ENCODE results near the gene CWC27. TPM values are rescaled to one million over a fixed set of nuclear protein-coding genes. Genes with fewer than 3 reads are reported as not detected.

The CWC27 gene
- total RNA-seq, 2 donors from 2014 or later: 10.9 to 14.0 TPM

DNA sequence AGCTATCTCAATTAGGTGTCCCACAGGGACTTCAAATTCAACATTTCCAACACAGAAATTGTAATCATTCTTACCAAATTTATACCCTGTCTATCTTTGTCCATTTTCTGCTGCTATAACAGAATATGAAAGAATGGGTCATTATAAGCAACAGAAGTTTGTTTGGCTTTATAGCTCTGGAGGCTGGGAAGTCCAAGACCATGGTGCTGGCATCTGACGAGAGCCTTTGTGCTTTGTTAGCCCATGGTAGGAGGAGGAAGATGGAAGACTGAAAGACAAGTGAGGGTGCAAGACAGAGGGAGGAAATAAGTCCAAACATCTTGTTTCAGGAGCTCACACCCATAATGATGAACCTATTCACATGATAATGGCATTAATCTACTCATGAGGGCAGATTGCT, 72.2 kb downstream of the CWC27 start:
- intact Hi-C loops (cut with DNase I): no loop called here

GRCh38 chr5:64853777-64854176, 85.0 kb downstream of the CWC27 start:
- WGBS, 2 donors: 87 to 88% methylated on average over 5 of the region's 5 CpGs
- Histone ChIP-seq H3K9me3 (no peaks in the 10 kb centered on the region), H3K36me3 (replicated peaks in 1 of 2; ENCODE audit: insufficient read depth in 1 of 2, low read depth in 2 of 2) (no peaks in the 10 kb centered on the region), H3K27me3 (no peaks in the 10 kb centered on the region), H3K4me1 (no peaks in the 10 kb centered on the region), H3K4me3 (no peak overlapping the region), H3K27ac (no peak overlapping the region)
- no peak for ATAC-seq
- DNase-seq: no peak
- no peak for TF ChIP-seq POLR2A (IDR thresholded peaks at IDR 0.05)
- TF ChIP-seq, protein P1, sequence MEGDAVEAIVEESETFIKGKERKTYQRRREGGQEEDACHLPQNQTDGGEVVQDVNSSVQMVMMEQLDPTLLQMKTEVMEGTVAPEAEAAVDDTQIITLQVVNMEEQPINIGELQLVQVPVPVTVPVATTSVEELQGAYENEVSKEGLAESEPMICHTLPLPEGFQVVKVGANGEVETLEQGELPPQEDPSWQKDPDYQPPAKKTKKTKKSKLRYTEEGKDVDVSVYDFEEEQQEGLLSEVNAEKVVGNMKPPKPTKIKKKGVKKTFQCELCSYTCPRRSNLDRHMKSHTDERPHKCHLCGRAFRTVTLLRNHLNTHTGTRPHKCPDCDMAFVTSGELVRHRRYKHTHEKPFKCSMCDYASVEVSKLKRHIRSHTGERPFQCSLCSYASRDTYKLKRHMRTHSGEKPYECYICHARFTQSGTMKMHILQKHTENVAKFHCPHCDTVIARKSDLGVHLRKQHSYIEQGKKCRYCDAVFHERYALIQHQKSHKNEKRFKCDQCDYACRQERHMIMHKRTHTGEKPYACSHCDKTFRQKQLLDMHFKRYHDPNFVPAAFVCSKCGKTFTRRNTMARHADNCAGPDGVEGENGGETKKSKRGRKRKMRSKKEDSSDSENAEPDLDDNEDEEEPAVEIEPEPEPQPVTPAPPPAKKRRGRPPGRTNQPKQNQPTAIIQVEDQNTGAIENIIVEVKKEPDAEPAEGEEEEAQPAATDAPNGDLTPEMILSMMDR (IDR thresholded peaks at IDR 0.05): no peak
- intact Hi-C loops (cut with DNase I): no loop called here

More for the DNA sequence above, 72.2 kb downstream of the CWC27 start:
- Histone ChIP-seq H3K36me3 (replicated peaks in 1 of 2; ENCODE audit: insufficient read depth in 1 of 2, low read depth in 2 of 2) (no peaks in the 10 kb centered on the region), H3K4me3 (no peak overlapping the region), H3K9me3 (peaks cover 0 to 11% (median 0%) of the 10 kb centered on the region in 3 donors), H3K4me1 (no peaks in the 10 kb centered on the region), H3K27ac (no peak overlapping the region), H3K27me3 (no peaks in the 10 kb centered on the region)
- no peak for ATAC-seq
- no peak for DNase-seq
- WGBS, 2 donors: 88 to 95% methylated on average over 1 of the region's 1 CpG
- TF ChIP-seq, protein P1 (IDR thresholded peaks at IDR 0.05): no peak

DNA sequence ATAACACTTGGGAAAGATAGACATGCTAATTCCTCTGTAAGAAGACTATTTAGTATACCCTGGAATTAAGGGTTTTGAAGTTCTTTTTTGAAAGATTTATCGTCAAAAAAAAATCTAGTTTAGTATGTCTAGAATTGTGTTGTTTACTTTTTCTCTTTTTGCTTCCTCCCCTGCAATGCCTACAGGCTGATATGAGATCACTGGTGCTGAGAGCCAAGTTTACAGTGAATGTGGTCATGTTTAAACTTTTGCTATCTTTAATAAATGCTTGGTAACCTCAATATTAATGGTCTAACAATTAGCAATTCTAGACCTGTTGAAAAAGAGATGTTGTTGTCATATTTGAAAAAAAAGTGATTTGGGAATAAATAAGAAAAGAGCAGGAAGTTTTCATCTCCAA, 86.1 kb downstream of the CWC27 start:
- 77 to 96% methylated on average over 1 of the region's 1 CpG for WGBS, 2 donors
- H3K27me3 ChIP-seq: no peaks in the 10 kb centered on the region
- no peaks in the 10 kb centered on the region for H3K36me3 ChIP-seq (replicated peaks in 1 of 2; ENCODE audit: insufficient read depth in 1 of 2, low read depth in 2 of 2)
- intact Hi-C loops (cut with DNase I): no loop called here
- TF ChIP-seq POLR2A (IDR thresholded peaks at IDR 0.05): no peak
- TF ChIP-seq, protein P1 (IDR thresholded peaks at IDR 0.05): no peak
- H3K4me3 ChIP-seq: no peak overlapping the region
- H3K9me3 ChIP-seq: no peaks in the 10 kb centered on the region
- ATAC-seq (no peak), DNase-seq (no peak)
- H3K4me1 ChIP-seq: no peaks in the 10 kb centered on the region
- H3K27ac ChIP-seq: no peak overlapping the region

GRCh38 chr5:64859881-64860280, 91.2 kb downstream of the CWC27 start:
- DNase-seq (no peak), ATAC-seq (no peak)
- no peak for TF ChIP-seq POLR2A (IDR thresholded peaks at IDR 0.05)
- TF ChIP-seq, protein P1 (IDR thresholded peaks at IDR 0.05): no peak
- intact Hi-C loops (cut with DNase I): no loop called here
- no peaks in the 10 kb centered on the region for H3K36me3 ChIP-seq (replicated peaks in 1 of 2; ENCODE audit: insufficient read depth in 1 of 2, low read depth in 2 of 2)
- no peak overlapping the region for H3K27ac ChIP-seq
- no peaks in the 10 kb centered on the region for H3K9me3 ChIP-seq
- H3K4me1 ChIP-seq: no peaks in the 10 kb centered on the region
- no peak overlapping the region for H3K4me3 ChIP-seq
- no peaks in the 10 kb centered on the region for H3K27me3 ChIP-seq

DNA sequence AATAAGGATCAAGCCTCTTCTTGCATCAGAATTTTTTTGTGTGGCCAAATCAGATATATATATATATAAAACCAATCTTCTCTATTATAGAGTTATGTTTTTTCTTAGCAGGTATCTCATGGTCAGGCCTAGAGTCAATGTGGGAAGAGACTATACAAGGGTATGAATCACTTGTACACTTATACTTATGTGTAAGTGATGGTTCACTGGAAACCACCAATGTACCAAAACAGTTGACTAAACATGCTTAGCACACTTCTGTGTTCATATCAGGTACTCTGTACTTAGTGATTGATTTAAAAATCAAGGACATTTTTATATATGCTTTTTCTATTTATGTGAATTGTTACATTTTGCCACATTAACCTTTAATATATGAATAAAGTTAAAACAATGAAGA, 92.6 kb downstream of the CWC27 start:
- Histone ChIP-seq H3K27me3 (no peaks in the 10 kb centered on the region), H3K4me3 (no peak overlapping the region), H3K4me1 (no peaks in the 10 kb centered on the region), H3K27ac (no peak overlapping the region), H3K36me3 (replicated peaks in 1 of 2; ENCODE audit: insufficient read depth in 1 of 2, low read depth in 2 of 2) (no peaks in the 10 kb centered on the region), H3K9me3 (no peaks in the 10 kb centered on the region)
- TF ChIP-seq, protein P1 (IDR thresholded peaks at IDR 0.05): no peak
- no peak for TF ChIP-seq POLR2A (IDR thresholded peaks at IDR 0.05)
- DNase-seq (no peak), ATAC-seq (no peak)
- intact Hi-C loops (cut with DNase I): no loop called here

Data from body of pancreas (tissue), 4 donors.